ENCODE results near the gene SFTPA1.
"Not testable (repeated sequence)": the region's sequence is repeated elsewhere in the genome, so short reads cannot be mapped to it uniquely, and the experiment has no call there.

Gene SFTPA1

DNA sequence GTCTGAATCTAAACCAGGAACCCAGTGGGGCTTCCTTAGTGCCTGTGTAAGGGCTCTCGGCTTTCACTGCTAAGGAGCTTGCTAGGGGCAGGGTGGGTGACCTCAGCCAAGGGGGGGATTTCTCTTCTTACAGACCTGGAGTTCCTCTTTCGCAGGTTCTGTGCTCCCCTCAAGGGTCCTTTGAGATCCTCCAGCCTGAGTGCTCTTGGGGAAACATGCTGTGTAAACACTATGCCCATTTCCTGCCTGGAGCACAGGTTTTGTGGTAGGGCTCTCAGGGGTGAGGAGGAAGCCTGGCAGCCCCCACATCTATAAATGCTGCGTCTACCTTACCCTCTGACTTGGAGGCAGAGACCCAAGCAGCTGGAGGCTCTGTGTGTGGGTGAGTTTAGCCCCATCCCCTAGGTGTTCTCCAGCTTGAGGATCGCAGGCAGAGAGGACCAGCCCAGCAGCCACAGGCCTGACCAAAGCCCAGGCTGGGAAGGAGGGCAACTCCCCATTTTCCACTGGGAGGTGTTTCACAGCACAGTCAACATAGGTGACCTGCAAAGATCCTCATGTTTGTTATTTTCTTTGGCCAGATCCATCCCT lies at the start of gene SFTPA1:
Gene SFTPA1 (plus strand): TSS at position 339 of the 591 bp plus-strand sequence. CDS start 887 bp downstream, outside the sequence.
- in situ Hi-C loops (cut with HindIII; ENCODE audit: low sequenced_read_pairs) = no loop called here

DNA sequence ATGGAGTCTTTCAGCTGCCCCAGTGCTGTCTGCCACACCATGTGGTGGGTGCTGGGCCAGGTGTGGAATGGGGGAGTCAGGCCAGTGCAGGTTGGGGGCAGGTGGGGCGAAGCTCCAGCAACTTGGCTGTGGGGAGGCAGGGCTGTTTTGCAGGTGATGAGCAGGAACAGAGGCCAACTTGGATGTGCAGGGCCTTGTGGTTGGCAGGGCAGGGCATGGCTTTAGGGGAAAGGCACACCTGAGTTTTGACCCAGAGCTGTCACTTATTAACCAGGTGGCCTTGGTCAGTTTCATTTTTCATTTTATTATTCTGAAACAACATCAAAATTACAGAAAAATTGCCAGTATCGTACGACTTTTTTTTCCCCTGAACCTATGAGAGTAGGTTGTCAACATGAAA lies 49.5 kb upstream of the SFTPA1 start:
- in situ Hi-C loops (cut with HindIII; ENCODE audit: low sequenced_read_pairs) = no loop called here

DNA sequence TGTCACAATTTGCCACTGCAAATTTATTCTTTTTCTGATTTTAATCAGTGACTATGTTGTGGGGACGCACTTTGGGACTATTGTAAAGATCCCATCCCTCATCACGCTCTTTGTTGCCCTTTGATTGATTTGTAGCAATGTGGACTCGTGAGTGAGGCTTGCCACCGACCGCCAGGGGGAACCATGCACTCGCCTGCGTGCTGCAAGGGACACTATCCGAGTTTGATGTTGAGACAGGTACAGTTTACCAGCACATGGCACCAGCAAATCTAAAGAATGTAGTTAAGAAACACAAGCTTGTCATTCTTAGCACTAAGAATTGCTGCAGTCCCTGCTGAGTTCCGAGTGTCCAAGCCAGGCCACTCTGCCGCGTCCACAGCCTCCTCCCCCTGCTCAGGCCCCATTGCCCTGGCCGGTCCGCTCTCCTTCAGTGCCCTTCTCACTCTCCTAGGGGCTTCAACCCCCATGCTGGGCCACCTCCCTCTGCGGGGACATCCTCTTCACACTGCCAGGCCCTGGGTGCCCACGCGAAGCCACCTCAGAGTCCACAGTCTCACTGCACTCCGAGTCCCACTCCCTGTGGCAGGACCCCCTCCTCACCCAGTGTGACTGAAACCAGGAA lies 48.5 kb upstream of the SFTPA1 start:
- in situ Hi-C loops (cut with HindIII; ENCODE audit: low sequenced_read_pairs) = no loop called here

DNA sequence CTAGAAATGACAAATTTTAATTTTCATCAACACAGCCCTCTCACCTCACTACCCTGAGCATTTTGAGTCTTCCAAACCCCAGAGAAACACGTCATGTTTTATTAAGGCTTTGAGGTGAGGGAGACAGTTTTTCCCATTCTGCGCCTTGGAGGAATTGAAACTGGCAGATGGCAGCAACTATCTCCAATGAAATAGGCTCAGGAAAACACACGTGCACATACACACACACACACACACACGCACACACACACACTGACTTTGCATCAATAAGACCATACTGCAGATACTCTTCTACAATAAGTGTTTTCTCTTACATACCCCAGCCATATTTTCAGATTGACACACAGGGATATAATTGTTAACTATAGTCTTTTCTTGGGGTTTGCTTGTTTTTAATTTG lies 47.3 kb upstream of the SFTPA1 start:
- in situ Hi-C loops (cut with HindIII; ENCODE audit: low sequenced_read_pairs) = no loop called here

- in situ Hi-C loops (cut with HindIII; ENCODE audit: low sequenced_read_pairs) = not testable (repeated sequence)
These were observed 40.1 kb upstream of the SFTPA1 start for GRCh38 chr10:79570624-79571023.

DNA sequence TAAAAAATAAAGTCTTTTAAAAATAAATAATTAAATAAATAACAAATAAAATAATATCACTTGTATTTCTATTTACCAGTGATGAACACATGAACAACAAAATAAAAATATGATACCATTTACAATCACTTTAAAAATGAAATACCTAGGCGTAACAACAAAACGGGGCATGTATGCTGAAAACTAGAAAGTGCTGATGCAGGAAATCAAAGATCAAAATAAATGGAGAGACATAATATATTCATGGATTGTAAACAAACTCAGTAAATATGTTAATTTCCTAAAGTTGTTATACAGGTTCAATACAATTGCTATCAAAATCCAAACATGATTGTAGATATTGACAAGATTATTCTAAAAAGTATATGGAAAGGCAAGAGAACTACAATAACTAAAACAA lies 31.4 kb upstream of the SFTPA1 start:
- in situ Hi-C loops (cut with HindIII; ENCODE audit: low sequenced_read_pairs) = no loop called here

DNA sequence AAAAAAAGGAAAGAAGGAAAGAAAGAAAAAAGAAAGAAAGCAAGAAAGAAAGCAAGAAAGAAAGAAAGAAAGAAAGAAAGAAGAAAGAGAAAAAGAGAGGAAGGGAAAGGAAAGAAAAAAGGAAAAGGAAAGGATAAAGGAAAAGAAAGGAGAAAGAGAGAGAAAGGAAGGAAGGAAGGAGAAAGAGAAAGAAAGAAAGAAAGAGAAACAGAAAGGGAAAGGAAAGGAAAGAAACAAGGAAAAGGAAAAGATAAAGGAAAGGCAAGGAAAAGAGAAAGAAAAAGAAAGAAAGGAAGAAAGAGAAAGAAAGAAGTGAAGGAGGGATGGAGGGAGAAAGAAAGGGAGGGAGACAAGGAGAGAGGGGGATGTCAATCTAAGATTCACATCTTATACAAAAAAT lies 29.7 kb upstream of the SFTPA1 start:
- in situ Hi-C loops (cut with HindIII; ENCODE audit: low sequenced_read_pairs) = no loop called here

DNA sequence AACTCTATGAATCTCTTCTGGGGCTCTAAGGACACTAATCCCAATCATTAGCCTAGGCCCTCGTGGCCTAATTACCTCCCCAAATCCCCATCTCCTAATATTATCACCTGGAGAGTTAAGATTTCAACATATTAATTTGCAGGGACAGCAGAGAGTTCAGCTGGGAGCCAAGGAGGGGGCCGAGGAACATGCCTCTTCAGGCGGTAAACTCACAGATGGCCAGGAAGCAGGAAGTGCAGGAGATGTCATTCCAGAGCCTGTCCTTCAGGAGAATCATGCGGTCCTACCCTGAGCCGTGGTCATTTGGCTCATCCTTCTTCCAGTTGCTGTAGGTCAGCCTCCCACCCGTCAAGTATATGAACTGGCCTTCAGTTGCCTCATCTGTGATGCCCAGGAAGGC lies 28.6 kb upstream of the SFTPA1 start:
- in situ Hi-C loops (cut with HindIII; ENCODE audit: low sequenced_read_pairs) = no loop called here

GRCh38 chr10:79582954-79583353 lies 27.8 kb upstream of the SFTPA1 start:
- in situ Hi-C loops (cut with HindIII; ENCODE audit: low sequenced_read_pairs) = not testable (repeated sequence)

DNA sequence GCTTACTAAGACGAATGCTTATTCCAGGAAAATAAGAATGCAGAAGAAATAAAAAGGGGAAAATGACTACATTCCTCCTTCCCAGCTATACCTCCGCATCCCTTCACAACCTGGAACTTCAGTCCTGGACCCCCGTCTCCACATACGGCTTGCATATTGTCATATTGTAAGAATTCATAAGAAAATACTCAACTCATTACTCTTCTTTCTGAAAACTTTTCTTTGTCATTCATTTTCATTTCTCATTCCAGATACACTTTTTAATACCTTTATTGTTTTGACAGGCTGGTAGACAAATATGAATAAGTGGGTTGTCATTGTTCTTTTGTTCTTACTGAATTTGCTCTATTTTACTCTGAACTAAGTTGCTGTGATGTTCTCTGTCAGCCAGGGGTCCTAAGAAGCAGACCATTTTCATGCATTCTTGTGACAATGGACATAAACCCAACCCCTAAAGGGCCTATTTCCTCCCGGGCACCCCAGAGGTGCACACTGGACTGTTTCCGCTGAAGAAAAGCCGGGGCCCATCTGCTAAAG lies 27.2 kb upstream of the SFTPA1 start:
- in situ Hi-C loops (cut with HindIII; ENCODE audit: low sequenced_read_pairs) = no loop called here

GRCh38 chr10:79585870-79586527 lies 24.7 kb upstream of the SFTPA1 start:
- in situ Hi-C loops (cut with HindIII; ENCODE audit: low sequenced_read_pairs) = no loop called here

- in situ Hi-C loops (cut with HindIII; ENCODE audit: low sequenced_read_pairs) = no loop called here
These were observed 23.8 kb upstream of the SFTPA1 start for GRCh38 chr10:79586933-79587332.

GRCh38 chr10:79588800-79589199 lies 21.9 kb upstream of the SFTPA1 start:
- in situ Hi-C loops (cut with HindIII; ENCODE audit: low sequenced_read_pairs) = no loop called here

DNA sequence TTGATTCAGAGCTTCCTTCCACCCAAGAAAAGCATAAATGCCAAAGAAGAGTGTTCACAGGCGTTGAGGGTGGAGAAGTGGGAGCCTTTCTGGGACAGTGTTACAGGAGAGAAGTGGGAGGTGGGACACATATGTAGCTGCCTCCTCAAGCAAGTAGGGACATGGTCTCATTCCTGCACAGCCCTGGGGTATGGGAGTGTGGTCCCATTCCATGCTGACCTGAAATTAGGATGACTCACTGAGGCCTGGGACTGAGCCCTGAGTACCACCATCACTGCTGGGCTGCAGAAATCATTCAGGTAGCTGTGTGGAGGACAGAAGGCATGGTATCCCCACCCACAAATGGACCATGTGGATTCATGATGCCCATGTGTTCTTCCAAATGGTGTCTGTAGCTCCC lies 17.4 kb upstream of the SFTPA1 start:
- in situ Hi-C loops (cut with HindIII; ENCODE audit: low sequenced_read_pairs) = no loop called here

DNA sequence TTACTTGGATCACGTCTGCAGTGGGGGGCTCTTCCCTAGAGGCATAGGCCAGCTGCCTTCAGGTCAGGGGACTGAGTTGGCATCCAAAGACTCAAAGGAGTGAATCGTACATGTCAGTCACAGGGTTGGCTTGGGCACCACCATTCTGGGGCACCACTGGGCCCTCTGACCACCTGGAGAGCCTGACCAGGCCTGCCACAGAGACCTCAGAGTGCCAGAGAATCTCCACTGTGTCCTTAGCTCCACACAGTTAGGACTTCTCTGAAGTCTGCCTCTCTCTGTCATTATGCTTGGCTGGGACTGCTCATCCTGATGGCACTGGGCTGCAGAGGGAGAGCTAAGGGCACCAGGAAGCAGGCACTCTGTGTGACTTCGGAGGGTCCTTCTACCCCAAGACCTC lies 16.2 kb upstream of the SFTPA1 start:
- in situ Hi-C loops (cut with HindIII; ENCODE audit: low sequenced_read_pairs) = not testable (repeated sequence)

- in situ Hi-C loops (cut with HindIII; ENCODE audit: low sequenced_read_pairs) = no loop called here
These were observed 15.2 kb upstream of the SFTPA1 start for GRCh38 chr10:79595510-79595909.

DNA sequence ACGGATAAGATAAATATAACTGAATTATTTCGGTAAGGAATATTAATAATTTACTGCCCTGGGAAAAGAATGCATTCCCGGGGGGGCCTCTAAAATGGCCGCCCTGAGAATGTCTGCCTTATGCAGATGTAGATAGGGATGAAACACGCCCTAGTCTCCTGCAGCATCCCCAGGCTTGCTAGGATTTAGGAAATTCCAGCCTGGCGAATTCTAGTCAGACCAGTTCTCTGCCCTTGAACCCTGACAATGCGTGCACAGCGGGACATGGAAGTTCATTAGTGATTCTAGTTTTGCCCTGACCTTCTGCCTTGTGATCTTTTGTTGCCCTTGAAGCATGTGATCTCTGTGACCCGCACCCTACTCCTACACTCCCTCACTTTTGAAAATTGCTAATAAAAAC lies 11.1 kb upstream of the SFTPA1 start:
- in situ Hi-C loops (cut with HindIII; ENCODE audit: low sequenced_read_pairs) = not testable (repeated sequence)

- in situ Hi-C loops (cut with HindIII; ENCODE audit: low sequenced_read_pairs) = no loop called here
These were observed 8.8 kb upstream of the SFTPA1 start for GRCh38 chr10:79601939-79602338.

DNA sequence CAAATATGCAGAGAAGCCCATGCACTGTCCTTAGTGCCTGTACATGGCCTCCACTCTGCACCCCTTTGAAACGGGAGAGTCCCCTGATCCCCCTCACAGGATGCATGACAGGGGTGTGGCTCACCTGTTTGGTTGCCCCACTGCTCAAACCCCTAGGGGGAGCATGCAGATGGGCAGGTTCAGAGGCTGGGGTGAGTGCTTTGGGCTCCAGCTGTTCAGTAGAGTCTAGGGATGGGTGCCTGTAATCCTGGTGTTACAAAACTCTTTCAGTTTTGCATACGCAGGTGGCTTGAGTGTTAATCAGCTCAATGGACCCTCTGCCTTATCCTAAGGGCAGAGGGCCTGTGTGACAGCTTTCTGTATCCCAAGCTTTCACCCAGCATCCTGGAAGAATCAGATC lies 7.8 kb upstream of the SFTPA1 start:
- in situ Hi-C loops (cut with HindIII; ENCODE audit: low sequenced_read_pairs) = no loop called here

DNA sequence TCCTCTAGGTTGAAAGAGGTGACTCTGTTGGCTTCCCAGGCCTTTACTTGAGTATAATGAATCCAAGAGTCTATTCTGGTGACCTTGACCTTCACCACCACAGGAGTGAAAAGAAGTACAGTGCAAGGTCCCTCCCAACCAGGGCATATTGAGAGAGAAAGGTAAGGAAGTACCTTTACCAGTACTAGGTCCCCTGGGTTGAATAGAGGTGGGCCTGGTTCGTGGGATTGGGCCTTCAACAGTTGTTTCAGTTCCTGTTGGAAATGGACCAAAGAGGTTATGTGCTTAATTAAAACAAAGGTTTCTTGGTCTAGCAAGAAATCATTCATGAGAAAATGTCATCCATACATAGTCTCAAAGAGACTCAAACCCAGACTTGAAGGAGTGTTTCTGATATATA lies 6.4 kb upstream of the SFTPA1 start:
- in situ Hi-C loops (cut with HindIII; ENCODE audit: low sequenced_read_pairs) = no loop called here

- in situ Hi-C loops (cut with HindIII; ENCODE audit: low sequenced_read_pairs) = no loop called here
These were observed 5.4 kb upstream of the SFTPA1 start for GRCh38 chr10:79605308-79605707.

Measured in endothelial cell of hepatic sinusoid (primary cell).